Measurements from ENCODE around the gene TIMM10. TPM values are rescaled to one million over a fixed set of nuclear protein-coding genes. Genes with fewer than 3 reads are reported as not detected.

The TIMM10 gene
- total RNA-seq, 1 donor from 2014 or later = 54.5 TPM

DNA sequence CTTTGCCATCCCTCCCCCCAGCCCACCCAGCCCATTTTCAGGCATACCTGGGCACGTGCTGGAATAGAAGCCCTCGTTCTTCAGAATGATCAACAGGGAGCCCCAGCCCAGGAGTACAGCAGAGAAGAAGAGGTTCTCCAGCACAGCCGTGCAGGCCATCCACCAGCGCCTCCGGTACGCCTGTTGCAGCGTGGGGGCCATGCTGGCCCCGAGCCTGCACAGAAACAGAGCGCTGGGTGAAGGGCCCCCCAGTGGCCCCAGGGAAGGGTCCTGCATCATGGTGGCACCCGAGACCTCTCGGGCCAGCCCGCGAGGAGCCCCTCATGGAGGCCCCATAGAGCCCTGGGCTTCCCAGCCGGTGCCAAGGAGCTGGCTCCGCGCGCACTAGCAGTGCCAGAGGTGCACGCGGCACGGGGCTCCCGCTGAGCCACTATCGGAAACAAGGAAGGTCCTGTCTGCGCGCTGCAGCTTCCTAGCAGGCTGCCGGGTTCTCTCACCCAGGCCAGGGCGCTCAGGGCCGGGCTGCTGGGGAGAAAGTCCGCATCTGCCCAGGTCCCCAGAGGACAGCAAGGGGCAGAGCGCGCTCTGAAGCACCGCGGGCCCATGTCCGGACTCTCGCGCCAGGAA lies 16.5 kb downstream of the TIMM10 start:
- no peak overlapping the region for H3K27ac Mint-ChIP-seq (ENCODE audit: unreplicated experiment)
- H3K36me3 Mint-ChIP-seq (ENCODE audit: unreplicated experiment) = no peaks in the 10 kb centered on the region
- no peaks in the 10 kb centered on the region for H3K9me3 Mint-ChIP-seq (ENCODE audit: unreplicated experiment)
- H3K4me1 Mint-ChIP-seq (ENCODE audit: unreplicated experiment) = peaks cover 8% of the 10 kb centered on the region
- peak overlapping the region; percentile 97 for H3K4me3 Mint-ChIP-seq (ENCODE audit: unreplicated experiment)
- no peaks in the 10 kb centered on the region for H3K27me3 Mint-ChIP-seq (ENCODE audit: unreplicated experiment)
- no peak for TF ChIP-seq CTCF (IDR thresholded peaks at IDR 0.05)
- no peak for DNase-seq (ENCODE audit: extremely low spot score, unreplicated experiment)

DNA sequence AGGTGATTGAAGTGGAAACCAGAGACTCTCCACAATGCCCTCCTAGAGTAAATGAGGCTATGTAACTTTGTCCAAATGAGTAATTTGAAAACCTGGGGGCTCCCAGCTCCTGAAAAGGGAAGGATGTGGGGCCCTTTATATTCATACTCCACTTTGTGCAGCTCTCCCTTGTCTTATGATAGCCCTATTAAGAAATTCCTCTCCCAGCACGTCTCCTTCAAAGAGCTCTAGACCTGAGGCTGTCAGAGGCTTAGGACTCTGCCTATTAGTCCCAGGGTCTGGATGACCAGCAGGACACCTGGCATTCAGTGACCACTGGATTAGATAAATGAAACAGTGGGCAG lies 17.1 kb downstream of the TIMM10 start:
- peaks cover 8% of the 10 kb centered on the region for H3K4me1 Mint-ChIP-seq (ENCODE audit: unreplicated experiment)
- H3K27ac Mint-ChIP-seq (ENCODE audit: unreplicated experiment) = no peak overlapping the region
- DNase-seq (ENCODE audit: extremely low spot score, unreplicated experiment) = no peak

DNA sequence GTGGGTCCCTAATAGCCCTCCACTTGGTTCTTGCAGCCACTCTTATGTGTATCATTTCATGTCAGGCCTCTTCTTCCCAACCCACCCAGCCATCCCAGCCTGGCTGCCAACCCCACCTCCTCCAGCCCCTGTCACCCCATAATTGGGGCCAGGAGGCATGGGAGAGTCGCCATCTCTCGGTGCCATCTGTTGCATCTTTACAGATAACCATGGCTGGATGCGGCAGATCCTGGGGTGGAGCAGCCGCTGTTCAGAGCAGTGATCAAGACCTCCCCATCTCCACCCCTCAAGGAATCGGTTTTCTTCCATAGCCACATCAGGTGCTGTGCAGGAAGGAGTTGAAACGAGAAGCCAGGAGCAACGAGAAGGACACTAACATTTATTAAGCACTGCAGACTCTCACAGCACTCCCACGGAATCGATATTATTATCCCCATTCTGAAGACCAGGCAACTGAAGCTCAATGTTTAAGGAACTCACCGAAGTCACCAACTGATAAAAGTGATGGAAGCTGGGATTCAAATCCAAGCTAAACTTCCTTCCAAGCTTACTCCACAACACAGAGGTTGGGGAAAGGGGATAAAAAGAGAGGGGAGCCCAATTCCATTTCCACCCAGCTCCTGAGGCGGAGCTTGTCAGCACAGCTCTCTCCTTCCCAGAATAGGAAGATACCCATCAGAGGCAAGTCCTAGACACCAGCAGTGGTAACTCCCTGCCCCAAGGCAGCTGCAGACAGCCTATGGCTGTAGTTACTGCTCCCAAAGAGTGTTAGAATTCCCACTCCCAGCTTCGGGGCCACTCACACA lies 17.7 kb downstream of the TIMM10 start:
- H3K27ac Mint-ChIP-seq (ENCODE audit: unreplicated experiment) = no peak overlapping the region
- no peak overlapping the region for H3K4me3 Mint-ChIP-seq (ENCODE audit: unreplicated experiment)
- no peak for TF ChIP-seq CTCF (IDR thresholded peaks at IDR 0.05)
- no peak for DNase-seq (ENCODE audit: extremely low spot score, unreplicated experiment)
- no peaks in the 10 kb centered on the region for H3K36me3 Mint-ChIP-seq (ENCODE audit: unreplicated experiment)
- H3K27me3 Mint-ChIP-seq (ENCODE audit: unreplicated experiment) = no peaks in the 10 kb centered on the region
- H3K9me3 Mint-ChIP-seq (ENCODE audit: unreplicated experiment) = no peaks in the 10 kb centered on the region
- H3K4me1 Mint-ChIP-seq (ENCODE audit: unreplicated experiment) = peaks cover 8% of the 10 kb centered on the region

More for the DNA sequence above, 17.1 kb downstream of the TIMM10 start:
- no peaks in the 10 kb centered on the region for H3K27me3 Mint-ChIP-seq (ENCODE audit: unreplicated experiment)
- no peak for TF ChIP-seq CTCF (IDR thresholded peaks at IDR 0.05)
- no peaks in the 10 kb centered on the region for H3K9me3 Mint-ChIP-seq (ENCODE audit: unreplicated experiment)
- H3K4me3 Mint-ChIP-seq (ENCODE audit: unreplicated experiment) = peak overlapping the region; percentile 36
- no peaks in the 10 kb centered on the region for H3K36me3 Mint-ChIP-seq (ENCODE audit: unreplicated experiment)

- H3K4me1 Mint-ChIP-seq (ENCODE audit: unreplicated experiment) = peaks cover 8% of the 10 kb centered on the region
- H3K27me3 Mint-ChIP-seq (ENCODE audit: unreplicated experiment) = no peaks in the 10 kb centered on the region
- no peak for TF ChIP-seq CTCF (IDR thresholded peaks at IDR 0.05)
- H3K9me3 Mint-ChIP-seq (ENCODE audit: unreplicated experiment) = no peaks in the 10 kb centered on the region
- DNase-seq (ENCODE audit: extremely low spot score, unreplicated experiment) = no peak
- peak overlapping the region; percentile 35 for H3K27ac Mint-ChIP-seq (ENCODE audit: unreplicated experiment)
- no peak overlapping the region for H3K4me3 Mint-ChIP-seq (ENCODE audit: unreplicated experiment)
- no peaks in the 10 kb centered on the region for H3K36me3 Mint-ChIP-seq (ENCODE audit: unreplicated experiment)
Measured at GRCh38 chr11:57511741-57512430, 18.7 kb downstream of the TIMM10 start.
